Sigmoid colon (tissue), 7 donors: ENCODE measurements around the gene LRRC36. TPM values are rescaled to one million over a fixed set of nuclear protein-coding genes. Genes with fewer than 3 reads are reported as not detected.

Experiments
- DNase-seq: peaks from one replicate; pipeline ENCODE4 v3.0.0-alpha.2; 2019
- H3K27ac ChIP-seq, 4 donors: fragments of 200-600 bp; sonication (generic); one replicate each; pipeline ENCODE4 v1.5.1; 2016 to 2019; ENCODE audit warnings: mild to moderate bottlenecking in 1 of 4
- H3K27me3 ChIP-seq, 3 donors: fragments of 200-600 bp; sonication (generic); one replicate each; pipeline ENCODE4 v1.5.1; 2019; ENCODE audit warnings: mild to moderate bottlenecking in 1 of 3
- H3K36me3 ChIP-seq, 4 donors: fragments of 200-600 bp; sonication (generic); one replicate each; pipeline ENCODE4 v1.5.1; 2016 to 2019
- H3K4me1 ChIP-seq, 4 donors: fragments of 200-600 bp; sonication (generic); one replicate each; pipeline ENCODE4 v1.5.1; 2017 to 2019
- H3K4me3 ChIP-seq, 4 donors: fragments of 200-600 bp; sonication (generic); one replicate each; pipeline ENCODE4 v1.5.1; 2017 to 2019; ENCODE audit warnings: mild to moderate bottlenecking in 2 of 4, moderate library complexity in 1 of 4
- H3K9me3 ChIP-seq, 4 donors: fragments of 200-600 bp in 3 of 4; sonication (generic) in 3 of 4; one replicate each; pipeline versions ENCODE4 v1.5.1 to v1.6.1; 2013 to 2019
- CTCF ChIP-seq, 4 experiments: fragments of 450-650 bp in 3 of 4; fragments of 200-600 bp in 1 of 4; IDR thresholded peaks; one replicate each; pipeline ENCODE4 v1.5.1; 2016 to 2019; ENCODE audit warnings: antibody characterized with exemption in 4 of 4, mild to moderate bottlenecking in 3 of 4, moderate library complexity in 2 of 4
- EP300 ChIP-seq, 4 donors: sonication (generic); formaldehyde crosslinking; IDR thresholded peaks; one replicate each; pipeline ENCODE4 v1.6.1; 2017; ENCODE audit warnings: antibody characterized with exemption in 4 of 4
- POLR2A ChIP-seq, 2 donors: fragments of 450-650 bp; IDR thresholded peaks; one replicate each; pipeline ENCODE4 v1.6.1; 2016; ENCODE audit warnings: antibody characterized with exemption in 2 of 2, mild to moderate bottlenecking in 2 of 2, moderate library complexity in 2 of 2
- POLR2AphosphoS5 ChIP-seq, 4 donors: sonication (generic); formaldehyde crosslinking; IDR thresholded peaks; one replicate each; pipeline ENCODE4 v1.6.1; 2017; ENCODE audit warnings: antibody characterized with exemption in 4 of 4
- WGBS, 2 donors: extraction: QIAGEN DNeasy Blood & Tissue Kit; methylation state at CpG; one replicate each; pipeline ENCODE4 v1.1.7; 2013; 5-methylcytosine and 5-hydroxymethylcytosine counted together
- intact Hi-C: fragments of 100-400 bp; cut with DNase I; formaldehyde crosslinking; loops from one replicate; pipeline ENCODE4 v1.15.1; 2023
- polyA plus RNA-seq, 3 donors: library from polyadenylated mRNA; stranded (reverse); fragments of 200-250 nt; gene quantifications; one replicate each; pipeline ENCODE4 v1.2.3, GENCODE V29; 2013
- total RNA-seq, 4 donors: library from RNA; depleted of rRNA; stranded (reverse); fragments of >200 nt; gene quantifications; one replicate each; pipeline ENCODE4 v1.1.0, GENCODE V29; 2016
- donor health status: healthy with polysubstance abuse.
- donor health status: Bipolar disorder and iron deficiency.
- donor health status: healthy.

The LRRC36 gene
- total and polyA plus RNA-seq, 7 donors, result 0.55 to 0.74 TPM; not detected in 5

GRCh38 chr16:67326115-67326471, 522 bp upstream of the LRRC36 start:
- H3K9me3 ChIP-seq, result no peaks in the 10 kb centered on the region

GRCh38 chr16:67327743-67328142, 1.1 kb downstream of the LRRC36 start:
- TF ChIP-seq POLR2AphosphoS5 (IDR thresholded peaks at IDR 0.05) (no peak), POLR2A (IDR thresholded peaks at IDR 0.05) (no peak), CTCF (IDR thresholded peaks at IDR 0.05) (no peak), EP300 (IDR thresholded peaks at IDR 0.05) (no peak)
- 46 to 80% methylated on average over 3 of the region's 3 CpGs for WGBS, 2 donors
- no peak for DNase-seq

More at GRCh38 chr16:67326115-67326471, 522 bp upstream of the LRRC36 start:
- peaks cover 0 to 61% (median 18%) of the 10 kb centered on the region in 3 donors for H3K27me3 ChIP-seq
- no peak for DNase-seq
- H3K36me3 ChIP-seq, result no peaks in the 10 kb centered on the region
- intact Hi-C loops, result no loop called here
- TF ChIP-seq CTCF (IDR thresholded peaks at IDR 0.05) (no peak), POLR2A (IDR thresholded peaks at IDR 0.05) (no peak), EP300 (IDR thresholded peaks at IDR 0.05) (no peak), POLR2AphosphoS5 (IDR thresholded peaks at IDR 0.05) (no peak)
- H3K27ac ChIP-seq, result no peak overlapping the region
- H3K4me3 ChIP-seq, result peak overlapping the region in 3 of 4 donors; percentile 36 to 50 (median 48)
- H3K4me1 ChIP-seq, result peaks cover 0 to 13% (median 9%) of the 10 kb centered on the region in 4 donors
- WGBS, 2 donors, result 15 to 18% methylated on average over 11 of the region's 11 CpGs

GRCh38 chr16:67329901-67330300, 3.3 kb downstream of the LRRC36 start:
- Histone ChIP-seq H3K36me3 (no peaks in the 10 kb centered on the region), H3K4me1 (peaks cover 0 to 13% (median 9%) of the 10 kb centered on the region in 4 donors), H3K27me3 (peaks cover 0 to 24% (median 18%) of the 10 kb centered on the region in 3 donors), H3K4me3 (no peak overlapping the region), H3K9me3 (no peaks in the 10 kb centered on the region), H3K27ac (no peak overlapping the region)
- WGBS, 2 donors, result 26 to 69% methylated on average over 5 of the region's 5 CpGs
- DNase-seq, result no peak
- no peak for TF ChIP-seq EP300 (IDR thresholded peaks at IDR 0.05)
- no peak for TF ChIP-seq CTCF (IDR thresholded peaks at IDR 0.05)
- no peak for TF ChIP-seq POLR2A (IDR thresholded peaks at IDR 0.05)
- TF ChIP-seq POLR2AphosphoS5 (IDR thresholded peaks at IDR 0.05), result no peak
- intact Hi-C loops, result no loop called here

More at GRCh38 chr16:67327743-67328142, 1.1 kb downstream of the LRRC36 start:
- Histone ChIP-seq H3K27me3 (peaks cover 0 to 44% (median 18%) of the 10 kb centered on the region in 3 donors), H3K36me3 (no peaks in the 10 kb centered on the region), H3K27ac (no peak overlapping the region), H3K4me1 (peaks cover 0 to 13% (median 9%) of the 10 kb centered on the region in 4 donors), H3K4me3 (no peak overlapping the region), H3K9me3 (no peaks in the 10 kb centered on the region)
- intact Hi-C loops, result no loop called here

GRCh38 chr16:67333315-67333714, 6.7 kb downstream of the LRRC36 start:
- no peaks in the 10 kb centered on the region for H3K27me3 ChIP-seq
- no peaks in the 10 kb centered on the region for H3K4me1 ChIP-seq
- no peak overlapping the region for H3K27ac ChIP-seq
- intact Hi-C loops, result no loop called here
- TF ChIP-seq CTCF (IDR thresholded peaks at IDR 0.05) (no peak), POLR2AphosphoS5 (IDR thresholded peaks at IDR 0.05) (no peak), POLR2A (IDR thresholded peaks at IDR 0.05) (no peak), EP300 (IDR thresholded peaks at IDR 0.05) (no peak)
- no peak for DNase-seq
- H3K36me3 ChIP-seq, result no peaks in the 10 kb centered on the region
- no peaks in the 10 kb centered on the region for H3K9me3 ChIP-seq
- WGBS, 2 donors, result 83 to 84% methylated on average over 2 of the region's 2 CpGs
- no peak overlapping the region for H3K4me3 ChIP-seq

GRCh38 chr16:67336116-67336515, 9.5 kb downstream of the LRRC36 start:
- Histone ChIP-seq H3K27me3 (no peaks in the 10 kb centered on the region), H3K4me1 (no peaks in the 10 kb centered on the region), H3K4me3 (no peak overlapping the region), H3K36me3 (no peaks in the 10 kb centered on the region), H3K9me3 (no peaks in the 10 kb centered on the region), H3K27ac (no peak overlapping the region)
- intact Hi-C loops, result no loop called here
- no peak for DNase-seq
- 15 to 62% methylated on average over 1 of the region's 1 CpG for WGBS, 2 donors
- TF ChIP-seq CTCF (IDR thresholded peaks at IDR 0.05) (no peak), POLR2A (IDR thresholded peaks at IDR 0.05) (no peak), EP300 (IDR thresholded peaks at IDR 0.05) (no peak), POLR2AphosphoS5 (IDR thresholded peaks at IDR 0.05) (no peak)
